Mammary epithelial cell (primary cell): ENCODE results near the gene CHD5.

Experiments
- EZH2 ChIP-seq: IDR thresholded peaks from 2 replicates; pipeline ENCODE4 v1.6.1; 2012; ENCODE audit warnings: low read length, inconsistent platforms, borderline replicate concordance
- TF ChIP-seq, protein P1 (sequence below), 2 donors: IDR thresholded peaks in 1 of 2; conservative IDR thresholded peaks in 1 of 2; 2 replicates each; pipeline ENCODE4 v1.5.1; 2011 to 2012; ENCODE audit warnings: inconsistent platforms in 2 of 2, low read length in 2 of 2, mild to moderate bottlenecking in 2 of 2, control low read depth in 1 of 2, low read depth in 1 of 2; ENCODE audit not compliant: insufficient read depth in 1 of 2; ENCODE audit errors: extremely low read depth in 1 of 2

DNA sequence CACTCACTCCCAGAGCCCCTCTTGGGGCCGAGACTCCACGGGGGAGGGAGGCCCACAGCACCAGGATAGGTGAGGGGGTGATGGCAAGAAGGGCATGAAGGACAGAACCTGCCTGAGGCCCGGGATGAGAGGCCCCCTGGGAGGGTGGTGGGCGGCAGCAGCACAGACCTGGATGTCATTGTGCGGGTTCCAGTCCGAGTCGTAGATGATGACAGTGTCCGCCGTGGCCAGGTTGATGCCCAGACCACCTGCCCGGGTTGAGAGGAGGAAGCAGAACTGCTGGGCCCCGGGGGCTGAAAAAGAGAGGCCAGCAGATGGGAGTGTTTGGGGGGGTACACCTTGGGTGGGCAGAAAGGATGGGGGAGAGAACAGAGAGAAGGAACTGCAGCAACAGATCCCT, 50.1 kb downstream of the CHD5 start:
- TF ChIP-seq, protein P1, sequence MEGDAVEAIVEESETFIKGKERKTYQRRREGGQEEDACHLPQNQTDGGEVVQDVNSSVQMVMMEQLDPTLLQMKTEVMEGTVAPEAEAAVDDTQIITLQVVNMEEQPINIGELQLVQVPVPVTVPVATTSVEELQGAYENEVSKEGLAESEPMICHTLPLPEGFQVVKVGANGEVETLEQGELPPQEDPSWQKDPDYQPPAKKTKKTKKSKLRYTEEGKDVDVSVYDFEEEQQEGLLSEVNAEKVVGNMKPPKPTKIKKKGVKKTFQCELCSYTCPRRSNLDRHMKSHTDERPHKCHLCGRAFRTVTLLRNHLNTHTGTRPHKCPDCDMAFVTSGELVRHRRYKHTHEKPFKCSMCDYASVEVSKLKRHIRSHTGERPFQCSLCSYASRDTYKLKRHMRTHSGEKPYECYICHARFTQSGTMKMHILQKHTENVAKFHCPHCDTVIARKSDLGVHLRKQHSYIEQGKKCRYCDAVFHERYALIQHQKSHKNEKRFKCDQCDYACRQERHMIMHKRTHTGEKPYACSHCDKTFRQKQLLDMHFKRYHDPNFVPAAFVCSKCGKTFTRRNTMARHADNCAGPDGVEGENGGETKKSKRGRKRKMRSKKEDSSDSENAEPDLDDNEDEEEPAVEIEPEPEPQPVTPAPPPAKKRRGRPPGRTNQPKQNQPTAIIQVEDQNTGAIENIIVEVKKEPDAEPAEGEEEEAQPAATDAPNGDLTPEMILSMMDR (conservative IDR thresholded peaks at IDR 0.05 in 1 of 2, IDR thresholded peaks at IDR 0.05 in 1 of 2; ENCODE audit: extremely low read depth in 1 of 2, insufficient read depth in 1 of 2, low read depth in 1 of 2, low read length in 2 of 2) = no peak
- TF ChIP-seq EZH2 = no peak
